Rectal smooth muscle tissue (tissue), 1 donor: ENCODE results near the gene LRFN2.

Experiments used
- H3K27ac ChIP-seq: one replicate; pipeline ENCODE4 v1.7.0; 2013; ENCODE audit warnings: low read depth, low read length, inconsistent platforms
- H3K27me3 ChIP-seq: one replicate; pipeline ENCODE4 v1.7.0; 2013; ENCODE audit warnings: low read length; ENCODE audit not compliant: control insufficient read depth, insufficient read depth
- H3K36me3 ChIP-seq: one replicate; pipeline ENCODE4 v1.7.0; 2013; ENCODE audit warnings: low read length; ENCODE audit not compliant: control insufficient read depth, insufficient read depth
- H3K4me1 ChIP-seq: one replicate; pipeline ENCODE4 v1.7.0; 2013; ENCODE audit warnings: low read length; ENCODE audit not compliant: control insufficient read depth, insufficient read depth
- H3K4me3 ChIP-seq: one replicate; pipeline ENCODE4 v1.7.0; 2013; ENCODE audit warnings: low read length
- H3K9ac ChIP-seq: one replicate; pipeline ENCODE4 v1.7.0; 2013; ENCODE audit warnings: low read length

LRFN2 gene

GRCh38 chr6:40587240-40588069 is at the start of gene LRFN2:
TSS of gene LRFN2 (minus strand) at chr6:40587364.
- no peak within 1 kb of the TSS for H3K27ac ChIP-seq
- H3K27me3 ChIP-seq, result peaks cover 15% of the 10 kb centered on the region
- H3K4me1 ChIP-seq, result peaks cover 5% of the 10 kb centered on the region
- H3K36me3 ChIP-seq, result no peaks in the 10 kb centered on the region
- H3K4me3 ChIP-seq, result peak within 1 kb of the TSS; percentile 73
- no peak within 1 kb of the TSS for H3K9ac ChIP-seq

- Histone ChIP-seq H3K27me3 (no peaks in the 10 kb centered on the region), H3K36me3 (no peaks in the 10 kb centered on the region), H3K9ac (no peak overlapping the region), H3K4me3 (no peak overlapping the region), H3K4me1 (no peaks in the 10 kb centered on the region), H3K27ac (no peak overlapping the region)
Measured at GRCh38 chr6:40634429-40634828, 47.3 kb upstream of the LRFN2 start.

GRCh38 chr6:40631744-40632143 is 44.6 kb upstream of the LRFN2 start:
- Histone ChIP-seq H3K4me1 (no peaks in the 10 kb centered on the region), H3K4me3 (no peak overlapping the region), H3K36me3 (no peaks in the 10 kb centered on the region), H3K9ac (no peak overlapping the region), H3K27me3 (no peaks in the 10 kb centered on the region), H3K27ac (no peak overlapping the region)

GRCh38 chr6:40630488-40630887 is 43.3 kb upstream of the LRFN2 start:
- Histone ChIP-seq H3K4me3 (no peak overlapping the region), H3K4me1 (no peaks in the 10 kb centered on the region), H3K36me3 (no peaks in the 10 kb centered on the region), H3K9ac (no peak overlapping the region), H3K27ac (no peak overlapping the region), H3K27me3 (no peaks in the 10 kb centered on the region)

GRCh38 chr6:40630051-40630450 is 42.9 kb upstream of the LRFN2 start:
- no peak overlapping the region for H3K9ac ChIP-seq
- no peak overlapping the region for H3K4me3 ChIP-seq
- no peaks in the 10 kb centered on the region for H3K27me3 ChIP-seq
- H3K36me3 ChIP-seq, result no peaks in the 10 kb centered on the region
- no peaks in the 10 kb centered on the region for H3K4me1 ChIP-seq
- H3K27ac ChIP-seq, result no peak overlapping the region

GRCh38 chr6:40629463-40629862 is 42.3 kb upstream of the LRFN2 start:
- Histone ChIP-seq H3K9ac (no peak overlapping the region), H3K27me3 (no peaks in the 10 kb centered on the region), H3K4me1 (no peaks in the 10 kb centered on the region), H3K36me3 (no peaks in the 10 kb centered on the region), H3K4me3 (no peak overlapping the region), H3K27ac (no peak overlapping the region)

- H3K9ac ChIP-seq, result no peak overlapping the region
- no peaks in the 10 kb centered on the region for H3K27me3 ChIP-seq
- no peaks in the 10 kb centered on the region for H3K4me1 ChIP-seq
- H3K36me3 ChIP-seq, result no peaks in the 10 kb centered on the region
- H3K27ac ChIP-seq, result no peak overlapping the region
- H3K4me3 ChIP-seq, result no peak overlapping the region
Measured at GRCh38 chr6:40627316-40627715, 40.2 kb upstream of the LRFN2 start.

GRCh38 chr6:40626886-40627285 is 39.7 kb upstream of the LRFN2 start:
- Histone ChIP-seq H3K9ac (no peak overlapping the region), H3K36me3 (no peaks in the 10 kb centered on the region), H3K4me3 (no peak overlapping the region), H3K4me1 (no peaks in the 10 kb centered on the region), H3K27ac (no peak overlapping the region), H3K27me3 (peaks cover under 1% of the 10 kb centered on the region)

GRCh38 chr6:40623932-40624331 is 36.8 kb upstream of the LRFN2 start:
- no peaks in the 10 kb centered on the region for H3K4me1 ChIP-seq
- H3K27ac ChIP-seq, result no peak overlapping the region
- no peaks in the 10 kb centered on the region for H3K36me3 ChIP-seq
- H3K4me3 ChIP-seq, result no peak overlapping the region
- peaks cover 3% of the 10 kb centered on the region for H3K27me3 ChIP-seq
- no peak overlapping the region for H3K9ac ChIP-seq

GRCh38 chr6:40623178-40623577 is 36.0 kb upstream of the LRFN2 start:
- Histone ChIP-seq H3K36me3 (no peaks in the 10 kb centered on the region), H3K4me3 (no peak overlapping the region), H3K4me1 (no peaks in the 10 kb centered on the region), H3K9ac (no peak overlapping the region), H3K27ac (no peak overlapping the region), H3K27me3 (peaks cover 3% of the 10 kb centered on the region)

GRCh38 chr6:40620574-40621240 is 33.5 kb upstream of the LRFN2 start:
- no peak overlapping the region for H3K9ac ChIP-seq
- H3K27ac ChIP-seq, result no peak overlapping the region
- no peaks in the 10 kb centered on the region for H3K36me3 ChIP-seq
- no peaks in the 10 kb centered on the region for H3K4me1 ChIP-seq
- no peak overlapping the region for H3K4me3 ChIP-seq
- H3K27me3 ChIP-seq, result peaks cover 3% of the 10 kb centered on the region

GRCh38 chr6:40614671-40615070 is 27.5 kb upstream of the LRFN2 start:
- H3K4me1 ChIP-seq, result no peaks in the 10 kb centered on the region
- no peak overlapping the region for H3K4me3 ChIP-seq
- no peaks in the 10 kb centered on the region for H3K36me3 ChIP-seq
- H3K27me3 ChIP-seq, result no peaks in the 10 kb centered on the region
- no peak overlapping the region for H3K27ac ChIP-seq
- H3K9ac ChIP-seq, result no peak overlapping the region

- Histone ChIP-seq H3K36me3 (no peaks in the 10 kb centered on the region), H3K9ac (no peak overlapping the region), H3K4me1 (no peaks in the 10 kb centered on the region), H3K27ac (no peak overlapping the region), H3K27me3 (no peaks in the 10 kb centered on the region), H3K4me3 (no peak overlapping the region)
Measured at GRCh38 chr6:40611912-40612311, 24.7 kb upstream of the LRFN2 start.
